ENCODE measurements around the gene SHTN1.

Gene SHTN1

GRCh38 chr10:116910910-116911309 is 94.1 kb downstream of the SHTN1 start:
- H3K4me3 ChIP-seq (ENCODE audit: low read length), result no peak overlapping the region
- no peak for DNase-seq (ENCODE audit: low read depth)
- TF ChIP-seq CTCF (conservative IDR thresholded peaks at IDR 0.05; ENCODE audit: low read length), result no peak

GRCh38 chr10:116909307-116909706 is 95.7 kb downstream of the SHTN1 start:
- DNase-seq (ENCODE audit: low read depth), result no peak
- TF ChIP-seq CTCF (conservative IDR thresholded peaks at IDR 0.05; ENCODE audit: low read length), result no peak
- no peak overlapping the region for H3K4me3 ChIP-seq (ENCODE audit: low read length)

- H3K4me3 ChIP-seq (ENCODE audit: low read length), result no peak overlapping the region
- no peak for DNase-seq (ENCODE audit: low read depth)
Measured at GRCh38 chr10:116907245-116907987, 97.6 kb downstream of the SHTN1 start.

GRCh38 chr10:116905845-116906210 is 99.2 kb downstream of the SHTN1 start:
- no peak for DNase-seq (ENCODE audit: low read depth)
- no peak for TF ChIP-seq CTCF (conservative IDR thresholded peaks at IDR 0.05; ENCODE audit: low read length)
- no peak overlapping the region for H3K4me3 ChIP-seq (ENCODE audit: low read length)

More at GRCh38 chr10:116907245-116907987, 97.6 kb downstream of the SHTN1 start:
- no peak for TF ChIP-seq CTCF (conservative IDR thresholded peaks at IDR 0.05; ENCODE audit: low read length)

- DNase-seq (ENCODE audit: low read depth), result no peak
- no peak for TF ChIP-seq CTCF (conservative IDR thresholded peaks at IDR 0.05; ENCODE audit: low read length)
- H3K4me3 ChIP-seq (ENCODE audit: low read length), result no peak overlapping the region
Measured at GRCh38 chr10:116899626-116900025, 105.4 kb downstream of the SHTN1 start.

- no peak overlapping the region for H3K4me3 ChIP-seq (ENCODE audit: low read length)
- no peak for TF ChIP-seq CTCF (conservative IDR thresholded peaks at IDR 0.05; ENCODE audit: low read length)
Measured at GRCh38 chr10:116893686-116894037, 111.3 kb downstream of the SHTN1 start.

GRCh38 chr10:116892907-116893685 is 111.9 kb downstream of the SHTN1 start:
- H3K4me3 ChIP-seq (ENCODE audit: low read length), result no peak overlapping the region
- no peak for DNase-seq (ENCODE audit: low read depth)
- TF ChIP-seq CTCF (conservative IDR thresholded peaks at IDR 0.05; ENCODE audit: low read length), result no peak

More at GRCh38 chr10:116893686-116894037, 111.3 kb downstream of the SHTN1 start:
- DNase-seq (ENCODE audit: low read depth), result no peak
